ENCODE measurements around the gene ACKR3. TPM values are rescaled to one million over a fixed set of nuclear protein-coding genes. Genes with fewer than 3 reads are reported as not detected.

The ACKR3 gene
- polyA plus RNA-seq, 10 donors = 21.7 to 35.8 (median 29.2) TPM

- no peak for DNase-seq
Measured at GRCh38 chr2:236583621-236584203, 14.1 kb downstream of the ACKR3 start.

GRCh38 chr2:236584521-236585384 is 15.1 kb downstream of the ACKR3 start:
- no peak for DNase-seq

GRCh38 chr2:236585966-236586365 is 16.3 kb downstream of the ACKR3 start:
- DNase-seq = no peak

GRCh38 chr2:236587861-236588815 is 18.5 kb downstream of the ACKR3 start:
- DNase-seq = no peak

GRCh38 chr2:236588932-236589592 is 19.4 kb downstream of the ACKR3 start:
- DNase-seq = peak in 2 of 3 donors; percentile 15 to 67

GRCh38 chr2:236590846-236591245 is 21.2 kb downstream of the ACKR3 start:
- no peak for DNase-seq

- no peak for DNase-seq
Measured at GRCh38 chr2:236592821-236593220, 23.2 kb downstream of the ACKR3 start.

GRCh38 chr2:236593531-236593930 is 23.9 kb downstream of the ACKR3 start:
- DNase-seq = no peak

GRCh38 chr2:236593956-236594355 is 24.3 kb downstream of the ACKR3 start:
- DNase-seq = no peak

GRCh38 chr2:236597629-236598028 is 28.0 kb downstream of the ACKR3 start:
- DNase-seq = peak in 1 of 3 donors; percentile 32

- no peak for DNase-seq
Measured at GRCh38 chr2:236599059-236599458, 29.4 kb downstream of the ACKR3 start.

- no peak for DNase-seq
Measured at GRCh38 chr2:236600158-236600557, 30.5 kb downstream of the ACKR3 start.

GRCh38 chr2:236600892-236601291 is 31.3 kb downstream of the ACKR3 start:
- DNase-seq = no peak

- DNase-seq = no peak
Measured at GRCh38 chr2:236601316-236602202, 31.9 kb downstream of the ACKR3 start.

- DNase-seq = no peak
Measured at GRCh38 chr2:236602678-236603077, 33.1 kb downstream of the ACKR3 start.

GRCh38 chr2:236603361-236604015 is 33.9 kb downstream of the ACKR3 start:
- no peak for DNase-seq

- peak in 1 of 3 donors; percentile 27 for DNase-seq
Measured at GRCh38 chr2:236604575-236605344, 35.1 kb downstream of the ACKR3 start.

GRCh38 chr2:236605345-236605734 is 35.7 kb downstream of the ACKR3 start:
- DNase-seq = no peak

GRCh38 chr2:236606023-236606422 is 36.4 kb downstream of the ACKR3 start:
- DNase-seq = no peak
